Measurements from ENCODE around the gene SLC12A2. TPM values are rescaled to one million over a fixed set of nuclear protein-coding genes. Genes with fewer than 3 reads are reported as not detected.

SLC12A2 gene
- total and polyA plus RNA-seq, 2 of the 4 experiments (the other 2 are of a cell fraction), result 5.6 to 30.3 TPM

DNA sequence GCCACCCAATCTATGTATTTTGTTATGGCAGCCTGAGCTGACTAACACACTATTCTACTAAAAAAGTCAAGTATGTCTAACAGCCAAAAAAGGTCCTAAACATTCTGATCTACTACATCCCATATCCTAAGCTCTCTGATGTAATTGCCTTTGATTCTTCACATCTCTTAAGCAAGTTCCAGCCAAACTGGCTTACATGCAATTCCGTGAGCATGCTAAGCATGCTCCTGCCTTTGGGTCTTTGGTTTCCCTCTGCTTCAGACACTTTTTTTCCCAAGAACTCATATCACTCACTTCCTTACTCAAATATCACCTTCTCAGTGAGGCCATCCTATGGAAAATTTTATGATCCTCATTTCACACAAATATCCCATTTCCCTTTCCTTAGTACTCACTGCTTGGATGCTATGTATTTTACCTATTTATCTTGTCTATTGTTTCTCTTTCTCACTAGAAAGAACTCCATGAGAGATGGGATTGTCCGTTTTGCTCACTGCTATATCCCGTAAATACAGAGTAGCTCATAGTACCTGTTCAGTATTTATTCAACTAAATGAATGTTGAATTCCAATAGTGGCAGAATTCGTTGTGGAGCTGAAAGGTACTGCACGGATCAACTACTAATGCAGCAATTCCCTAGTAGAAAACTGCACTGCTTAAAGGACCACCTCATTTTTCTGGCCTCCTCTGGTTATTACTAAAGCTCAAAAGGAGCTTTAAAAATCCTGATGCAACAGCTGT lies 2.3 kb upstream of the SLC12A2 start:
- in situ Hi-C loops (cut with MboI; ENCODE audit: low sequenced_read_pairs), result loop anchor here (10.0 kb wide), 1 partner anchor 516 kb away; no protein-coding TSS in a partner anchor
- no peak for DNase-seq

More for the DNA sequence above, 2.3 kb upstream of the SLC12A2 start:
- ChIA-PET POLR2A (ENCODE audit: unreplicated experiment) (interaction anchor here (0.6 kb wide), 1 partner anchor 62 kb away, joined by 4 read pairs; no protein-coding TSS in a partner anchor), CTCF (interaction anchor here (0.7 to 2.1 kb wide), 5 partner anchors 23 to 174 kb away, joined by 3 to 5 read pairs (median 3); no protein-coding TSS in a partner anchor)
- H3K36me3 ChIP-seq (ENCODE audit: control insufficient read depth, insufficient read depth, low read length), result no peaks in the 10 kb centered on the region
- H3K9ac ChIP-seq (ENCODE audit: low read depth, low read length), result 0 out of 2 replicates have a peak overlapping the region, but pooled peaks have one; percentile 1
- intact Hi-C loops (cut with micrococcal nuclease), result loop anchor here (5.0 kb wide), 1 partner anchor 184 kb away; no protein-coding TSS in a partner anchor
- H3K4me3 ChIP-seq (ENCODE audit: insufficient read depth, low read depth, low read length), result 0 out of 2 replicates have a peak overlapping the region, but pooled peaks have one; percentile 89
- no peak overlapping the region for H2AK9ac ChIP-seq (replicated peaks; ENCODE audit: low read depth, low read length, poor library complexity)
- no peak for TF ChIP-seq RAD21 (IDR thresholded peaks at IDR 0.05; ENCODE audit: low read length)
- TF ChIP-seq, protein P1, sequence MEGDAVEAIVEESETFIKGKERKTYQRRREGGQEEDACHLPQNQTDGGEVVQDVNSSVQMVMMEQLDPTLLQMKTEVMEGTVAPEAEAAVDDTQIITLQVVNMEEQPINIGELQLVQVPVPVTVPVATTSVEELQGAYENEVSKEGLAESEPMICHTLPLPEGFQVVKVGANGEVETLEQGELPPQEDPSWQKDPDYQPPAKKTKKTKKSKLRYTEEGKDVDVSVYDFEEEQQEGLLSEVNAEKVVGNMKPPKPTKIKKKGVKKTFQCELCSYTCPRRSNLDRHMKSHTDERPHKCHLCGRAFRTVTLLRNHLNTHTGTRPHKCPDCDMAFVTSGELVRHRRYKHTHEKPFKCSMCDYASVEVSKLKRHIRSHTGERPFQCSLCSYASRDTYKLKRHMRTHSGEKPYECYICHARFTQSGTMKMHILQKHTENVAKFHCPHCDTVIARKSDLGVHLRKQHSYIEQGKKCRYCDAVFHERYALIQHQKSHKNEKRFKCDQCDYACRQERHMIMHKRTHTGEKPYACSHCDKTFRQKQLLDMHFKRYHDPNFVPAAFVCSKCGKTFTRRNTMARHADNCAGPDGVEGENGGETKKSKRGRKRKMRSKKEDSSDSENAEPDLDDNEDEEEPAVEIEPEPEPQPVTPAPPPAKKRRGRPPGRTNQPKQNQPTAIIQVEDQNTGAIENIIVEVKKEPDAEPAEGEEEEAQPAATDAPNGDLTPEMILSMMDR (conservative IDR thresholded peaks at IDR 0.05; ENCODE audit: low read depth, low read length), result peak; percentile 16; the same call in 1 of the 2 replicates
- no peaks in the 10 kb centered on the region; the same call in 1 of the 2 replicates for H4K20me1 ChIP-seq (ENCODE audit: insufficient read depth, low read length)
- ATAC-seq (ENCODE audit: low read depth), result no peak
- no peaks in the 10 kb centered on the region for H3K9me1 ChIP-seq (ENCODE audit: insufficient read depth, low read length)
- peak overlapping the region; percentile 16 to 87; a peak in 2 of 4 replicates for H4K8ac ChIP-seq (ENCODE audit: low read depth in 2 of 2, low read length in 2 of 2)
- no peak overlapping the region for H2AFZ ChIP-seq (replicated peaks; ENCODE audit: low read length, poor library complexity)
- H2BK120ac ChIP-seq (ENCODE audit: low read depth, low read length), result no peak overlapping the region
- no peak overlapping the region for H3K56ac ChIP-seq (ENCODE audit: extremely low read depth, insufficient read depth, low read length)
- H2AK5ac ChIP-seq (ENCODE audit: low read depth, low read length), result no peak overlapping the region
- 100% methylated on average over 1 of the region's 5 CpGs; no CpG with 5 or more reads in 1 of the 2 experiments for WGBS, 2 experiments (ENCODE audit: extremely low coverage in 2 of 2, insufficient read length in 1 of 2)
- no peaks in the 10 kb centered on the region for H3K9me3 ChIP-seq (ENCODE audit: control insufficient read depth, insufficient read depth, low read length)
- H2BK20ac ChIP-seq (ENCODE audit: low read depth, low read length), result no peak overlapping the region
- H3K27me3 ChIP-seq (ENCODE audit: control insufficient read depth, insufficient read depth, low read length), result no peaks in the 10 kb centered on the region
- no peak overlapping the region for H3K4ac ChIP-seq (ENCODE audit: low read depth, low read length)
- H4K5ac ChIP-seq (ENCODE audit: low read depth, low read length), result no peak overlapping the region; the same call in none of the 2 replicates
- no peak overlapping the region for H3K18ac ChIP-seq (ENCODE audit: low read depth, low read length)
- BruUV-seq (replicated peaks), result no TSS peak
- dilution Hi-C loops (cut with HindIII; ENCODE audit: low sequenced_read_pairs, unreplicated experiment), result no loop called here
- H3K4me2 ChIP-seq (ENCODE audit: low read depth, low read length), result peak overlapping the region; percentile 97
- H3K79me1 ChIP-seq (ENCODE audit: low read depth in 1 of 2, low read length in 2 of 2), result peaks cover 17 to 37% of the 10 kb centered on the region in 2 experiments
- H2BK5ac ChIP-seq (ENCODE audit: low read depth, low read length, poor library complexity, severe bottlenecking), result no peak overlapping the region
- no peaks in the 10 kb centered on the region for H3K4me1 ChIP-seq (ENCODE audit: control insufficient read depth, insufficient read depth, low read length)
- H4K91ac ChIP-seq (ENCODE audit: insufficient read depth, low read depth, low read length), result no peak overlapping the region
- H2BK15ac ChIP-seq (ENCODE audit: low read depth, low read length), result no peak overlapping the region
- H3K23ac ChIP-seq (ENCODE audit: low read depth, low read length), result no peak overlapping the region
- no peak overlapping the region for H3K27ac ChIP-seq (ENCODE audit: insufficient read depth, low read length)
- H3K14ac ChIP-seq (replicated peaks; ENCODE audit: low read depth, low read length), result no peak overlapping the region; the same call in 1 of the 2 replicates

All from IMR-90 (cell line).